Stimulated activated naive CD8-positive, alpha-beta T cell treated with anti-CD3 and anti-CD28 coated beads, Interleukin-15, Interleukin-2, amounts not matched to agents 100 ng/mL and 50 ng/mL, for 24 hours (primary cell): ENCODE measurements around the gene CCN6.

Experiments
- H3K27ac Mint-ChIP-seq: one replicate; pipeline ENCODE4 v1.8.0; 2021; ENCODE audit warnings: mild to moderate bottlenecking, mixed read lengths
- H3K27me3 Mint-ChIP-seq: one replicate; pipeline ENCODE4 v1.8.0; 2021; ENCODE audit warnings: mixed read lengths
- H3K36me3 Mint-ChIP-seq: one replicate; pipeline ENCODE4 v1.8.0; 2021; ENCODE audit warnings: low read depth, mixed read lengths
- H3K4me1 Mint-ChIP-seq: one replicate; pipeline ENCODE4 v1.8.0; 2021; ENCODE audit warnings: low read depth, mixed read lengths
- H3K4me3 Mint-ChIP-seq: one replicate; pipeline ENCODE4 v1.8.0; 2021; ENCODE audit warnings: mild to moderate bottlenecking, mixed read lengths
- H3K9me3 Mint-ChIP-seq: one replicate; pipeline ENCODE4 v1.8.0; 2021; ENCODE audit warnings: mixed read lengths

Gene CCN6

DNA sequence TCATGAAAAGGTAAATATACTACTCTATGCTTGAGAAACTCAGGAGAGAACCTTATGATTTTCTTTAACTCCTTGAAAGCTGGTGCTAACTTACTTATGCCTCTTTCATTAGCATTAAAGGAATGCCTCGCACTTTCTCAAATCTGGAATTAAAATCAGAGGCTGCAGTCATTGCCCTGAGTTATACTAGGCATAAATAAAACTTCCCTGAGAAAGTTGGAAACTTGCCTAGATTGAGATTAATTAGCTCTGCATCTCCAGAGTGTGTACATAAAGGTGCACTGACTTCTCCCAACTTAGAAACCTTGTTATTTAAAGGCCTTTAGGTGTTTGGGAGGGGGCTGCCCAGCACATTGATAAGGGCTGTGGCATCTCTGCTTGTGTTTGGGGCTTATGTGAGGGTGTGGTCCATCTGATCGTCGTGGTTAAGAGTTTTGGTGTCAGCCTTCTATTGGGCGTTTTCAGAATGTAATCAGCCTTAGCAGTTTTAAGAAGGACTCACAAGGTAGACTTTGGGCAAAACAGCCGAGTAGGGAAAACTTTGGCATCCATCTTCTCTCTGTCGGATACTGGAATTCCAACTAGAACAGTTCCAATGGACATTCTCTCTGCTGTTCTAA, 32.1 kb upstream of the CCN6 start:
- peaks cover 12% of the 10 kb centered on the region for H3K9me3 Mint-ChIP-seq
- H3K36me3 Mint-ChIP-seq = peaks cover 16% of the 10 kb centered on the region
- no peaks in the 10 kb centered on the region for H3K27me3 Mint-ChIP-seq
- peaks cover 33% of the 10 kb centered on the region for H3K4me1 Mint-ChIP-seq
- H3K27ac Mint-ChIP-seq = no peak overlapping the region
- no peak overlapping the region for H3K4me3 Mint-ChIP-seq

DNA sequence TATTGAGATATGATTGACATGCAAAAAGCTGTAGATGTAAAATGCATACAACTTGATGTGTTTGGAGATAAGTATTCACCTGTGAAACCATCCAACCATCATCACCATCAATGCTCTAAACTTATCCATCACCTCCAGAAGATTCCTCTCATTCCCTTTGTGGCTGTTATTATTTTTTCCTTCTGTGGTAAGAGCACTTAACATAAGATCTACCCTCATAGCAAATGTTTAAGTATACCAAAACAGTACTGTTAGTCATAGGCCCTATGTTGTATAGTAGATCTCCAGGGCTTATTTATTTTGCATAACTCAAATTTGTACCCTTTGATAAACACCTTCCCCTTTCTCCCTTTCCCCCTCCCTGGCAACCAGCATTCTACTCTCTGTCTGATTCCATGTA, 31.2 kb upstream of the CCN6 start:
- peaks cover 16% of the 10 kb centered on the region for H3K36me3 Mint-ChIP-seq
- no peaks in the 10 kb centered on the region for H3K27me3 Mint-ChIP-seq
- no peak overlapping the region for H3K27ac Mint-ChIP-seq

GRCh38 chr6:112024464-112024863, 29.4 kb upstream of the CCN6 start:
- Mint-ChIP-seq H3K9me3 (peaks cover 12% of the 10 kb centered on the region), H3K4me3 (no peak overlapping the region), H3K36me3 (peaks cover 22% of the 10 kb centered on the region), H3K27ac (no peak overlapping the region), H3K27me3 (no peaks in the 10 kb centered on the region), H3K4me1 (peaks cover 40% of the 10 kb centered on the region)

More for the DNA sequence above, 31.2 kb upstream of the CCN6 start:
- H3K9me3 Mint-ChIP-seq = peaks cover 12% of the 10 kb centered on the region
- H3K4me3 Mint-ChIP-seq = no peak overlapping the region
- H3K4me1 Mint-ChIP-seq = peaks cover 33% of the 10 kb centered on the region

- H3K36me3 Mint-ChIP-seq = peaks cover 23% of the 10 kb centered on the region
- peak overlapping the region; percentile 92 for H3K27ac Mint-ChIP-seq
- peaks cover 65% of the 10 kb centered on the region for H3K4me1 Mint-ChIP-seq
- peaks cover 12% of the 10 kb centered on the region for H3K9me3 Mint-ChIP-seq
- no peak overlapping the region for H3K4me3 Mint-ChIP-seq
- no peaks in the 10 kb centered on the region for H3K27me3 Mint-ChIP-seq
Measured at GRCh38 chr6:112026933-112027332, 27.0 kb upstream of the CCN6 start.

GRCh38 chr6:112027942-112028674, 25.8 kb upstream of the CCN6 start:
- Mint-ChIP-seq H3K27me3 (no peaks in the 10 kb centered on the region), H3K4me3 (peak overlapping the region; percentile 55), H3K9me3 (peaks cover 12% of the 10 kb centered on the region), H3K4me1 (peaks cover 68% of the 10 kb centered on the region), H3K36me3 (peaks cover 23% of the 10 kb centered on the region), H3K27ac (peak overlapping the region; percentile 92)

GRCh38 chr6:112029045-112029822, 24.7 kb upstream of the CCN6 start:
- peak overlapping the region; percentile 92 for H3K27ac Mint-ChIP-seq
- peaks cover 20% of the 10 kb centered on the region for H3K36me3 Mint-ChIP-seq
- peak overlapping the region; percentile 7 for H3K4me3 Mint-ChIP-seq
- peaks cover 5% of the 10 kb centered on the region for H3K9me3 Mint-ChIP-seq
- H3K4me1 Mint-ChIP-seq = peaks cover 77% of the 10 kb centered on the region
- H3K27me3 Mint-ChIP-seq = no peaks in the 10 kb centered on the region

DNA sequence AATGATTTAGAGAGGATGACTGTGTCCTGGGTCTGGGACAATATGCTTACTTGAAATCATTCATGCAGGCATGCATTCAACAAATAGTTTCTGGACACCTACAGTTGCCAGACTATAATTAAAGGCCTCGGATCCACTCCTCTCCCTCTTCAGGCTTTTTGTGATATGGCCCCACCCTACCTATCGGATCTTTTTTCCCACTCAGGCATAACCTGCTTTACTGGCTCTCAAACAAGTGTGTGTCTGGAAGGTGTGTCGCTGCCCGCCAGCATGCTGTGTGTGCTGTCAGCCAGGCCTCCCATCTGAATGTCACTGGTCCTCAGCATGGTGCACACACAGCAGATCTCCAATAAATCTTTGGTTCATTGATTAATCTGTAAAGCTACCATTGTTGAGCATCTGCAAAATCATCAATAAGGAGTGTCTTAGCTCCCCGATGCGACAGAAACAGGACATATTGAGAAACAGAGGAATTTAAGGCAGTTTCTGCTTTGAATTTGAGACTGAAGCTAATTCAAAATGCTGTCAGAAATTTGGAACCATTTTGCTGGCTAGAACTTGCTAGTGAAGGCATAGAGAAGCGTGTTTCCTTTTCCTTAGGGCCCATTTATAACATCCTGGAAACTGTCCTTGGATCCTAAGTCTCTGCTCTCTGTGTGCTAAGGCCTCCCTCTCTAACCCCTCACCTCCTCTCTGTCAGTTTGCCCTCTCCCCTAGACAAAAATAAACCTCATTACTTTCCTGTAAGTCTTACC, 23.5 kb upstream of the CCN6 start:
- peaks cover 14% of the 10 kb centered on the region for H3K36me3 Mint-ChIP-seq
- peaks cover 89% of the 10 kb centered on the region for H3K4me1 Mint-ChIP-seq
- H3K27ac Mint-ChIP-seq = peak overlapping the region; percentile 92
- no peaks in the 10 kb centered on the region for H3K9me3 Mint-ChIP-seq
- H3K27me3 Mint-ChIP-seq = no peaks in the 10 kb centered on the region
- no peak overlapping the region for H3K4me3 Mint-ChIP-seq

DNA sequence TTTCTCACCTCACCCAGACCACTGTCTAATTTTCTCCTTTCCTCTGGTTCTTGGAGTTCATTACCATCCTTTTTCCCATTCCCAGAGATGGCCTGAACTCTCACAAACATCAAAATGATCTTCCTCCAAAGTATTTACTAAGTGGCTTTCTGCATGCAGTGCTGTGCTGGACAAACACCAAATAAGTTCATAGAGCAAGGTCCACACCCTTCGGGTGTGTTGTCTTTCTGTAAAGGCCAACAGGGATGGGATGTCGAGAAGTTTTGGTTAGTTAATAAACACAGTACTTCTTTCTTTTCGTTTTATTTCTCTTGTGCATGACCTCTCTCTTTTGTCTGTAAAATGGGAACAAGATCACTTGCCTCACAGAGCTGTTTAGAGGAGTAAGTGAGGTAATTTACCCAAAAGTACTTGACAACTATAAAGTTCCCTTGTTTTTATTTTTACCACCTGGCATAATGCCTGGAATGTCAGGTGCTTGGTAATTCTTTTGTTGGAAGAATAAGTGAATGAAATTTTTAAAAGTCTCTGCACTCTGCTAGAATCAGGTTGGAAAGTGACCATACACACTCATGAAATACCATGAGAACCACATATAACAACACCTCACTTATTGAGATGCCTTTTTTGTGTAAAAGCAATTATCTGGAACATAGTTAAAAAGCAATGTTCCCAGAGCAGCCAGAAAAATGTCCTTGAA, 22.8 kb upstream of the CCN6 start:
- Mint-ChIP-seq H3K4me3 (no peak overlapping the region), H3K27ac (peak overlapping the region; percentile 7), H3K36me3 (peaks cover 11% of the 10 kb centered on the region), H3K27me3 (no peaks in the 10 kb centered on the region), H3K9me3 (no peaks in the 10 kb centered on the region), H3K4me1 (peaks cover 96% of the 10 kb centered on the region)

- Mint-ChIP-seq H3K4me3 (no peak overlapping the region), H3K27me3 (no peaks in the 10 kb centered on the region), H3K4me1 (peaks cover 96% of the 10 kb centered on the region), H3K9me3 (no peaks in the 10 kb centered on the region), H3K27ac (peak overlapping the region; percentile 27), H3K36me3 (peaks cover 6% of the 10 kb centered on the region)
Measured at GRCh38 chr6:112031960-112032359, 21.9 kb upstream of the CCN6 start.

GRCh38 chr6:112032728-112033127, 21.2 kb upstream of the CCN6 start:
- no peak overlapping the region for H3K4me3 Mint-ChIP-seq
- H3K9me3 Mint-ChIP-seq = no peaks in the 10 kb centered on the region
- H3K27ac Mint-ChIP-seq = no peak overlapping the region
- H3K36me3 Mint-ChIP-seq = peaks cover 6% of the 10 kb centered on the region
- no peaks in the 10 kb centered on the region for H3K27me3 Mint-ChIP-seq
- peaks cover 96% of the 10 kb centered on the region for H3K4me1 Mint-ChIP-seq

DNA sequence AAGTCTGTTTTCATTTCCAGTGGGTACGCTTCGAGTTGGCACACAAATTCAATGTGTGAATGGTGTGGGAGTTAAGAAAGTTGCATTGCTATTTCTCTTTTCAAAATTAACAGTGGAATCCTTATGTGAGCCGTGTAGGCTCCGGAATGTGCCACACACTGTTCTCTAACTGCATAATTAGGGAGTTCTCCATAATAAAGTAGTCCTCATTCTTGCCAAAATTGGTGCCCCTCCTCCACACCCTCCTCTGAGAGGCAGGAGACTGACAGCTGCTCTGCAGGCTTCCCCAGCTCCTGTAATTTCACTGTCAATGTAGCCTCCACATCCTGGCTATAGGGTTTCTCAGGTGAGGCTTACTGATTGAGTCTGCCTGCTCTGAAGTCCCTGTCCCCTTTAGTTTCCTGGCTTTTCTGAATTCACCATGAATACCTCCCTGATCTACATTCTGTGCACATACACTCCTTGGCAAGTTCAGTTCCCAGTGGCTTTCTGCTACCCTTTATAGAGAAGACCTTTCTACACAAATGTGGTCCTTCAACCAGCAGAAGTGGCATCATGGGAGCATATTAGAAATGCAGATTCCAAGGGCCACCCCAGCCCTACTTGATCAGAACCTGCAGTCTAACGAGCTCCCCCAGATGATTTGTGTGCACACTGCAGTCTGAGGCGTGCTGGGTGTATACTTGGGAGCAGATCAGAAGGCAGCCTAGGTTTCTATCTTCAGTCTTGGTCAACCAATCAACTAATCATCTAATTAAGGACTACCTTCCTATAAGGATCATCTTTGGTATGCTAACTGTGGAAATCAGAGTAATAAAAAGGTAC, 19.9 kb upstream of the CCN6 start:
- Mint-ChIP-seq H3K4me3 (peak overlapping the region; percentile 18), H3K27me3 (no peaks in the 10 kb centered on the region), H3K36me3 (peaks cover 5% of the 10 kb centered on the region), H3K9me3 (no peaks in the 10 kb centered on the region), H3K27ac (peak overlapping the region; percentile 91), H3K4me1 (peaks cover 96% of the 10 kb centered on the region)

DNA sequence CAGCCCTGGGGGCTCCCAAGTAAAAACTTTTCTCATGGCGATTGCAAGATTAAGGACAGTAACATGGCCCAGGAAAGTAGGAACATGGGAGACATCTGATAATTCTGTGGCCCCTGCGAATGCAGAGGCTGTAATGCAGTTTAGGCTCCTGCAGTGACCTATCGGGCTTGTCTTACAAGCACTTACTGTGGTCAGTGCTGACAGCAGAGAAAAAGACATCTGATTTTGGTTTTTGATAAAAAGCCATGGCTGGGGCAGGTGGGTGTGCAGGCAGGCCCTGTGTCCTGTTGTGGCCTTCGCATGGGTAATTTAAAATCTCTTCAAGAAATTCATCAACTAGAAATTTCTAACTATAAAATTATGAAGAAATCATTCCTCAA, 19.3 kb upstream of the CCN6 start:
- Mint-ChIP-seq H3K9me3 (no peaks in the 10 kb centered on the region), H3K27me3 (no peaks in the 10 kb centered on the region), H3K4me3 (no peak overlapping the region), H3K4me1 (peaks cover 96% of the 10 kb centered on the region), H3K27ac (peak overlapping the region; percentile 91), H3K36me3 (no peaks in the 10 kb centered on the region)

DNA sequence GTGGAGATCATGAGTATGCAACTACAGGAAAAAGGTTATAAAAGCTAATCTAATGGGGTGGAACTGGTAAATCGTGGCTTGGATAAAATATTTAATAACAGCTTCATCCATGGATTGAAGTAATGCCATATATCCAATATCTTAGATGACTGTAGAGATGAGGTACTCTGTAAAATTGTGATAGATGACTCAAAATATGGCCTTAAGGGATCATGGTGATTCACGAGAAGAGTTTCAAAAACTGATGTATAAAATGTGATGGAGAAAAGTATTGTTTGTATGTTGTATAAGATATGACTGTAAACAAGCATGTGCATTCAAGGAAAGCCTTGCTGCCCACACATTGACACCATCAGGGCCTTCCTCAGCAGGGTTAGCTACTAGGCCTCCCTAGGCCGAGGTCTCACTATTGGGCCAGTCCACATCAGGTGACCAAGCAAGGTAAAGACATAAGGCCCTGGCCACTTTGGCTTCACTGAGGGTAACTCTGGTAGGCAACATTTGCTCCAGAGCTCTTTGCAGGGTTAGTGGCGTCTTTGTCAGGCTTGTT, 17.7 kb upstream of the CCN6 start:
- Mint-ChIP-seq H3K4me1 (peaks cover 93% of the 10 kb centered on the region), H3K9me3 (no peaks in the 10 kb centered on the region), H3K27me3 (no peaks in the 10 kb centered on the region), H3K36me3 (no peaks in the 10 kb centered on the region), H3K4me3 (peak overlapping the region; percentile 69), H3K27ac (peak overlapping the region; percentile 98)
